ENCODE results near the gene FXN.

DNA sequence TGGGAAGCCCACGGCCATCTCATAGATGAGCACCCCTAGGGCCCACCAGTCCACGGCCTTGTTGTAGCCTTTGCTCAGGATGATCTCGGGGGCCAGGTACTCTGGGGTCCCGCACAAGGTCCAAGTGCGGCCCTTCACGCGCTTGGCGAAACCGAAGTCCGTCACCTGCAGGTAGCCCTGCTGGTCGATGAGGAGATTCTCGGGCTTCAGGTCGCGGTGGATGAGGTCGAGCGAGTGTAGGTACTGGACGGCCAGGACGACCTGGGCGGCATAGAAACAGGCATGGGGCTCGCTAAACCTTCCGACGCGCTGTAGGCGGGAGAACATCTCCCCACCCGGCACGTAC, 22.2 kb upstream of the FXN start:
- TF ChIP-seq, protein P1, sequence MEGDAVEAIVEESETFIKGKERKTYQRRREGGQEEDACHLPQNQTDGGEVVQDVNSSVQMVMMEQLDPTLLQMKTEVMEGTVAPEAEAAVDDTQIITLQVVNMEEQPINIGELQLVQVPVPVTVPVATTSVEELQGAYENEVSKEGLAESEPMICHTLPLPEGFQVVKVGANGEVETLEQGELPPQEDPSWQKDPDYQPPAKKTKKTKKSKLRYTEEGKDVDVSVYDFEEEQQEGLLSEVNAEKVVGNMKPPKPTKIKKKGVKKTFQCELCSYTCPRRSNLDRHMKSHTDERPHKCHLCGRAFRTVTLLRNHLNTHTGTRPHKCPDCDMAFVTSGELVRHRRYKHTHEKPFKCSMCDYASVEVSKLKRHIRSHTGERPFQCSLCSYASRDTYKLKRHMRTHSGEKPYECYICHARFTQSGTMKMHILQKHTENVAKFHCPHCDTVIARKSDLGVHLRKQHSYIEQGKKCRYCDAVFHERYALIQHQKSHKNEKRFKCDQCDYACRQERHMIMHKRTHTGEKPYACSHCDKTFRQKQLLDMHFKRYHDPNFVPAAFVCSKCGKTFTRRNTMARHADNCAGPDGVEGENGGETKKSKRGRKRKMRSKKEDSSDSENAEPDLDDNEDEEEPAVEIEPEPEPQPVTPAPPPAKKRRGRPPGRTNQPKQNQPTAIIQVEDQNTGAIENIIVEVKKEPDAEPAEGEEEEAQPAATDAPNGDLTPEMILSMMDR (IDR thresholded peaks at IDR 0.05) = no peak
- TF ChIP-seq POLR2A (IDR thresholded peaks at IDR 0.05; ENCODE audit: low read depth) = no peak
